Measurements from ENCODE around the gene ANXA4. TPM values are rescaled to one million over a fixed set of nuclear protein-coding genes. Genes with fewer than 3 reads are reported as not detected.

ANXA4 gene
- total and polyA plus RNA-seq, 2 of the 13 experiments (the other 11 are each of a cell fraction or from before 2014, with no cell fraction given): 155 to 168 TPM

DNA sequence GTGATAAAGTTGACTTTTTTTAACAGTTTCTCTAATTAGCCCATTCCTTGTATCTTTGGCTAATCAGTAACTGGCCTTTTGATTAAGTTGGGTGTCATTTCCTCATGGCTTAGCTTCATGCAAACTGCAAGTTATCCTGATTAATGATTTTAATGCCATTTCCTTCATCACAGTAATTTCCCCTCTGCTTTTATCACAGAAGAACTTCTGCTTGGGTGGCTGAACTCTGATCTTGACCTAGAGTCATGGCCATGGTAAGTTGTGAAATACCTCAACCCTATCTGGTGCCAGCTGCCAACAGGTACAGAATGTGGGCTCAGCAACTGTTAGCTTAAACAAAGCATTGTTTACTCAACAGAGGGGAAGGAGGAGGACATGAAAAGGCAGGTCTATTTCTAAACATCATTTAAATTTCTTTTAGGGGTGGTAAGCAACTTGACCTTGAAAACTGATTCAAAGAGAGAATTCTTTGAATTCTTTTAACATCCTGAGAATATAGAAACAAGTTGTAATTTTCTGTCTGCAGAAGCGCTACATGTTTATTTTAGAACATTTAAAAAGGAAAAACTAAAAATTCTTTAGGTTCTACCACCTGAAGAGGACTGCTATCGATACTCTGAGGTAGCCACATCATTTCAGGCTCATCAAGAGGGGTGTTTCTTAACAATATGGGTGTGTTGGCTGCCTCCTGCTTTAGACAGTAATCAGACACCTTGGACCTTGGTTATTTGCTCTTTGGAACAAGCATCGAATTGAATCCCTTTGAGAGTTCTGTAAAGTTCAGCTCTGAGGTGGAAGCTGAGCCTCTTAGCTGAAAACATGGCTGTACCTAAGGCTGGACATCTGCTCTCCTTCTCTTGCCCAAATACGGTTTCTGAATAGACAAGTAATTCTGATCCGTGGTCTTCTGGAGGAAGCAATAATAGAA is 39.7 kb downstream of the ANXA4 start (continued):
- no peak for TF ChIP-seq FOXM1 (CRISPR knock-in tag; IDR thresholded peaks at IDR 0.05)
- peak; percentile 39; the same call in 1 of the 2 replicates for TF ChIP-seq ZNF431 (CRISPR knock-in tag; IDR thresholded peaks at IDR 0.05; ENCODE audit: borderline replicate concordance, low read depth)
- TF ChIP-seq IKZF1 (IDR thresholded peaks at IDR 0.05): no peak
- TF ChIP-seq SSRP1 (CRISPR knock-in tag; IDR thresholded peaks at IDR 0.05): peak; percentile 79; the same call in 1 of the 2 replicates
- no peak for TF ChIP-seq ZNF570 (CRISPR knock-in tag; IDR thresholded peaks at IDR 0.05; ENCODE audit: borderline replicate concordance)
- peak; percentile 46; the same call in 1 of the 2 replicates for TF ChIP-seq RFX3 (CRISPR knock-in tag; IDR thresholded peaks at IDR 0.05)
- TF ChIP-seq XBP1 (CRISPR knock-in tag; IDR thresholded peaks at IDR 0.05): no peak
- no peak for TF ChIP-seq ZNF432 (CRISPR knock-in tag; IDR thresholded peaks at IDR 0.05; ENCODE audit: borderline replicate concordance)
- TF ChIP-seq ZNF225 (CRISPR knock-in tag; IDR thresholded peaks at IDR 0.05): no peak
- no peak for TF ChIP-seq BORCS8-MEF2B (CRISPR knock-in tag; IDR thresholded peaks at IDR 0.05)
- TF ChIP-seq SP2 (CRISPR knock-in tag; IDR thresholded peaks at IDR 0.05): no peak
- TF ChIP-seq NFE2L1 (CRISPR knock-in tag; IDR thresholded peaks at IDR 0.05; ENCODE audit: borderline replicate concordance): no peak
- TF ChIP-seq KLF11 (CRISPR knock-in tag; IDR thresholded peaks at IDR 0.05): no peak; the same call in 1 of the 2 replicates
- TF ChIP-seq, protein P1, sequence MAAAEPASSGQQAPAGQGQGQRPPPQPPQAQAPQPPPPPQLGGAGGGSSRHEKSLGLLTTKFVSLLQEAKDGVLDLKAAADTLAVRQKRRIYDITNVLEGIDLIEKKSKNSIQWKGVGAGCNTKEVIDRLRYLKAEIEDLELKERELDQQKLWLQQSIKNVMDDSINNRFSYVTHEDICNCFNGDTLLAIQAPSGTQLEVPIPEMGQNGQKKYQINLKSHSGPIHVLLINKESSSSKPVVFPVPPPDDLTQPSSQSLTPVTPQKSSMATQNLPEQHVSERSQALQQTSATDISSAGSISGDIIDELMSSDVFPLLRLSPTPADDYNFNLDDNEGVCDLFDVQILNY (CRISPR knock-in tag; conservative IDR thresholded peaks at IDR 0.05): no peak
- peak; percentile 33; the same call in 1 of the 2 replicates for TF ChIP-seq ZNF460 (CRISPR knock-in tag; IDR thresholded peaks at IDR 0.05; ENCODE audit: borderline replicate concordance)
- no peak for TF ChIP-seq CC2D1A (CRISPR knock-in tag; IDR thresholded peaks at IDR 0.05)
- no peak for TF ChIP-seq ZNF263 (CRISPR knock-in tag; IDR thresholded peaks at IDR 0.05)
- TF ChIP-seq HOXA9 (CRISPR knock-in tag; IDR thresholded peaks at IDR 0.05; ENCODE audit: borderline replicate concordance): no peak
- TF ChIP-seq NR2F6 (IDR thresholded peaks at IDR 0.05): peak; percentile 97
- TF ChIP-seq NR2F6 (CRISPR knock-in tag; IDR thresholded peaks at IDR 0.05): peak; percentile 99
- TF ChIP-seq, protein P2, sequence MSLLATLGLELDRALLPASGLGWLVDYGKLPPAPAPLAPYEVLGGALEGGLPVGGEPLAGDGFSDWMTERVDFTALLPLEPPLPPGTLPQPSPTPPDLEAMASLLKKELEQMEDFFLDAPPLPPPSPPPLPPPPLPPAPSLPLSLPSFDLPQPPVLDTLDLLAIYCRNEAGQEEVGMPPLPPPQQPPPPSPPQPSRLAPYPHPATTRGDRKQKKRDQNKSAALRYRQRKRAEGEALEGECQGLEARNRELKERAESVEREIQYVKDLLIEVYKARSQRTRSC (CRISPR knock-in tag; IDR thresholded peaks at IDR 0.05; ENCODE audit: low read depth): no peak
- TF ChIP-seq ZMYM3 (CRISPR knock-in tag; IDR thresholded peaks at IDR 0.05): peak; percentile 83; the same call in 1 of the 2 replicates
- no peak for TF ChIP-seq ZC3H13 (CRISPR knock-in tag; IDR thresholded peaks at IDR 0.05)
- TF ChIP-seq ZNF496 (CRISPR knock-in tag; IDR thresholded peaks at IDR 0.05; ENCODE audit: insufficient replicate concordance): no peak
- TF ChIP-seq, protein P3, sequence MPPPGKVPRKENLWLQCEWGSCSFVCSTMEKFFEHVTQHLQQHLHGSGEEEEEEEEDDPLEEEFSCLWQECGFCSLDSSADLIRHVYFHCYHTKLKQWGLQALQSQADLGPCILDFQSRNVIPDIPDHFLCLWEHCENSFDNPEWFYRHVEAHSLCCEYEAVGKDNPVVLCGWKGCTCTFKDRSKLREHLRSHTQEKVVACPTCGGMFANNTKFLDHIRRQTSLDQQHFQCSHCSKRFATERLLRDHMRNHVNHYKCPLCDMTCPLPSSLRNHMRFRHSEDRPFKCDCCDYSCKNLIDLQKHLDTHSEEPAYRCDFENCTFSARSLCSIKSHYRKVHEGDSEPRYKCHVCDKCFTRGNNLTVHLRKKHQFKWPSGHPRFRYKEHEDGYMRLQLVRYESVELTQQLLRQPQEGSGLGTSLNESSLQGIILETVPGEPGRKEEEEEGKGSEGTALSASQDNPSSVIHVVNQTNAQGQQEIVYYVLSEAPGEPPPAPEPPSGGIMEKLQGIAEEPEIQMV (CRISPR knock-in tag; IDR thresholded peaks at IDR 0.05; ENCODE audit: low read depth): no peak
- peak; percentile 82; the same call in 1 of the 2 replicates for TF ChIP-seq ZBTB7B (CRISPR knock-in tag; IDR thresholded peaks at IDR 0.05)
- no peak for TF ChIP-seq ZFP82 (CRISPR knock-in tag; IDR thresholded peaks at IDR 0.05; ENCODE audit: borderline replicate concordance)
- TF ChIP-seq, protein P4, sequence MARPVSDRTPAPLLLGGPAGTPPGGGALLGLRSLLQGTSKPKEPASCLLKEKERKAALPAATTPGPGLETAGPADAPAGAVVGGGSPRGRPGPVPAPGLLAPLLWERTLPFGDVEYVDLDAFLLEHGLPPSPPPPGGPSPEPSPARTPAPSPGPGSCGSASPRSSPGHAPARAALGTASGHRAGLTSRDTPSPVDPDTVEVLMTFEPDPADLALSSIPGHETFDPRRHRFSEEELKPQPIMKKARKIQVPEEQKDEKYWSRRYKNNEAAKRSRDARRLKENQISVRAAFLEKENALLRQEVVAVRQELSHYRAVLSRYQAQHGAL (CRISPR knock-in tag; IDR thresholded peaks at IDR 0.05; ENCODE audit: not compliant biosample characterization): no peak

Data from HepG2 (cell line).